Measurements from ENCODE around the gene SMIM15. TPM values are rescaled to one million over a fixed set of nuclear protein-coding genes. Genes with fewer than 3 reads are reported as not detected.

The SMIM15 gene
- total and polyA plus RNA-seq, 10 of the 15 experiments (the other 5 are each of a cell fraction or from before 2014, with no cell fraction given): 13.8 to 83.3 (median 53.9) TPM

DNA sequence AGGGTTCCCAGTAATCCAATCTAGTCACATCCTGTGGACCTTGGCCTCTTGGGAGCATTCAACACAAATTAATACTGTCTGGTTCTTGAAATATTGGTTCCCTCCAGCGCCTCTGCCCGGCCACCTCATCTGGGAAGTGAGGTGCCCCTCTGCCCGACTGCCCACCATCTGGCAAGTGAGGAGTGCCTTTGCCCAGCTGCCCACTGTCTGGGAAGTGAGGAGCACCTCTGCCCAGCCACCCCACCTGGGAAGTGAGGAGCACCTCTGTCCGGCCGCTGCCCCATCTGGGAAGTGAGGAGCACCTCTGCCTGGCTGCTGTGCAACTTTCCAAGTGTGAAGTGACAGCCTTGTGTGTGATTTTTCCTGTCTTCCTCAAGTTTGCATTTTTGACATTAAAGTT lies 42.7 kb upstream of the SMIM15 start:
- RAD21 ChIA-PET (ENCODE audit: unreplicated experiment): no interaction called here
- intact Hi-C loops (cut with micrococcal nuclease; ENCODE audit: unreplicated experiment) (no loop called here), in situ Hi-C loops (cut with MboI) (no loop called here)
- SMC1A ChIA-PET (ENCODE audit: uncharacterized antibody, unreplicated experiment): interaction anchor here (1.3 kb wide), 1 partner anchor 75 kb away, joined by 3 read pairs; no protein-coding TSS in a partner anchor
- Histone ChIP-seq H3K79me2 (ENCODE audit: control insufficient read depth, insufficient read depth, low read length) (no peaks in the 10 kb centered on the region), H3K27me3 (replicated peaks in 1 of 2; ENCODE audit: control insufficient read depth in 2 of 2, insufficient read depth in 2 of 2, low read length in 1 of 2) (no peaks in the 10 kb centered on the region), H4K20me1 (ENCODE audit: control insufficient read depth, insufficient read depth) (no peaks in the 10 kb centered on the region), H3K4me2 (ENCODE audit: control insufficient read depth, insufficient read depth) (no peak overlapping the region), H3K9me3 (replicated peaks; ENCODE audit: control insufficient read depth, insufficient read depth, low read length) (no peaks in the 10 kb centered on the region; the same call in 2 of the 3 replicates), H3K4me3 (no peak overlapping the region), H3K36me3 (ENCODE audit: control insufficient read depth in 2 of 2, insufficient read depth in 2 of 2, low read length in 1 of 2) (no peaks in the 10 kb centered on the region), H3K27ac (ENCODE audit: control insufficient read depth, insufficient read depth) (no peak overlapping the region), H3K9ac (ENCODE audit: control insufficient read depth, insufficient read depth, low read length) (no peak overlapping the region), H3K4me1 (ENCODE audit: control insufficient read depth, insufficient read depth, low read length) (peaks cover under 1% of the 10 kb centered on the region; the same call in 1 of the 2 replicates), H2AFZ (ENCODE audit: control insufficient read depth, low read depth, low read length) (no peak overlapping the region)
- no peak for DNase-seq (ENCODE audit: low read depth, low spot score)
- no TSS peak for BruUV-seq (replicated peaks)
- POLR2A ChIA-PET: no interaction called here
- no peak for ATAC-seq
- TF ChIP-seq CBX3 (IDR thresholded peaks at IDR 0.05; ENCODE audit: borderline replicate concordance, low read depth): no peak
- TF ChIP-seq ESRRA (IDR thresholded peaks at IDR 0.05; ENCODE audit: low read length): no peak
- no peak for TF ChIP-seq RFX5 (IDR thresholded peaks at IDR 0.05; ENCODE audit: low read depth, low read length)
- TF ChIP-seq, protein P1, sequence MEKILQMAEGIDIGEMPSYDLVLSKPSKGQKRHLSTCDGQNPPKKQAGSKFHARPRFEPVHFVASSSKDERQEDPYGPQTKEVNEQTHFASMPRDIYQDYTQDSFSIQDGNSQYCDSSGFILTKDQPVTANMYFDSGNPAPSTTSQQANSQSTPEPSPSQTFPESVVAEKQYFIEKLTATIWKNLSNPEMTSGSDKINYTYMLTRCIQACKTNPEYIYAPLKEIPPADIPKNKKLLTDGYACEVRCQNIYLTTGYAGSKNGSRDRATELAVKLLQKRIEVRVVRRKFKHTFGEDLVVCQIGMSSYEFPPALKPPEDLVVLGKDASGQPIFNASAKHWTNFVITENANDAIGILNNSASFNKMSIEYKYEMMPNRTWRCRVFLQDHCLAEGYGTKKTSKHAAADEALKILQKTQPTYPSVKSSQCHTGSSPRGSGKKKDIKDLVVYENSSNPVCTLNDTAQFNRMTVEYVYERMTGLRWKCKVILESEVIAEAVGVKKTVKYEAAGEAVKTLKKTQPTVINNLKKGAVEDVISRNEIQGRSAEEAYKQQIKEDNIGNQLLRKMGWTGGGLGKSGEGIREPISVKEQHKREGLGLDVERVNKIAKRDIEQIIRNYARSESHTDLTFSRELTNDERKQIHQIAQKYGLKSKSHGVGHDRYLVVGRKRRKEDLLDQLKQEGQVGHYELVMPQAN (conservative IDR thresholded peaks at IDR 0.05): no peak
- TF ChIP-seq, protein P2, sequence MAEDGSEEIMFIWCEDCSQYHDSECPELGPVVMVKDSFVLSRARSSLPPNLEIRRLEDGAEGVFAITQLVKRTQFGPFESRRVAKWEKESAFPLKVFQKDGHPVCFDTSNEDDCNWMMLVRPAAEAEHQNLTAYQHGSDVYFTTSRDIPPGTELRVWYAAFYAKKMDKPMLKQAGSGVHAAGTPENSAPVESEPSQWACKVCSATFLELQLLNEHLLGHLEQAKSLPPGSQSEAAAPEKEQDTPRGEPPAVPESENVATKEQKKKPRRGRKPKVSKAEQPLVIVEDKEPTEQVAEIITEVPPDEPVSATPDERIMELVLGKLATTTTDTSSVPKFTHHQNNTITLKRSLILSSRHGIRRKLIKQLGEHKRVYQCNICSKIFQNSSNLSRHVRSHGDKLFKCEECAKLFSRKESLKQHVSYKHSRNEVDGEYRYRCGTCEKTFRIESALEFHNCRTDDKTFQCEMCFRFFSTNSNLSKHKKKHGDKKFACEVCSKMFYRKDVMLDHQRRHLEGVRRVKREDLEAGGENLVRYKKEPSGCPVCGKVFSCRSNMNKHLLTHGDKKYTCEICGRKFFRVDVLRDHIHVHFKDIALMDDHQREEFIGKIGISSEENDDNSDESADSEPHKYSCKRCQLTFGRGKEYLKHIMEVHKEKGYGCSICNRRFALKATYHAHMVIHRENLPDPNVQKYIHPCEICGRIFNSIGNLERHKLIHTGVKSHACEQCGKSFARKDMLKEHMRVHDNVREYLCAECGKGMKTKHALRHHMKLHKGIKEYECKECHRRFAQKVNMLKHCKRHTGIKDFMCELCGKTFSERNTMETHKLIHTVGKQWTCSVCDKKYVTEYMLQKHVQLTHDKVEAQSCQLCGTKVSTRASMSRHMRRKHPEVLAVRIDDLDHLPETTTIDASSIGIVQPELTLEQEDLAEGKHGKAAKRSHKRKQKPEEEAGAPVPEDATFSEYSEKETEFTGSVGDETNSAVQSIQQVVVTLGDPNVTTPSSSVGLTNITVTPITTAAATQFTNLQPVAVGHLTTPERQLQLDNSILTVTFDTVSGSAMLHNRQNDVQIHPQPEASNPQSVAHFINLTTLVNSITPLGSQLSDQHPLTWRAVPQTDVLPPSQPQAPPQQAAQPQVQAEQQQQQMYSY (CRISPR knock-in tag; IDR thresholded peaks at IDR 0.05): no peak
- TF ChIP-seq NFXL1 (IDR thresholded peaks at IDR 0.05; ENCODE audit: borderline replicate concordance): no peak
- no peak for TF ChIP-seq SUPT20H (IDR thresholded peaks at IDR 0.05; ENCODE audit: borderline replicate concordance, control insufficient read depth, low read depth, low read length)
- TF ChIP-seq TCF3 (IDR thresholded peaks at IDR 0.05; ENCODE audit: borderline replicate concordance, insufficient read depth, low read depth, low read length): no peak
- 50% methylated on average over 5 of the region's 5 CpGs for WGBS (ENCODE audit: insufficient coverage, insufficient replicate concordance, low lambda C conversion rate, missing lambda C conversion rate)
- CTCF ChIA-PET: no interaction called here
- FAIRE-seq: no peak

Data from GM12878 (cell line).